Neuron (in vitro differentiated cells): ENCODE measurements around the gene DCAF6.

Experiments
- H2AFZ ChIP-seq: one replicate; pipeline ENCODE4 v1.6.1; 2013; ENCODE audit warnings: low read depth, mild to moderate bottlenecking, inconsistent platforms, low read length, moderate library complexity
- H3K27me3 ChIP-seq: one replicate; pipeline ENCODE4 v1.6.1; 2013; ENCODE audit warnings: low read length; ENCODE audit not compliant: insufficient read depth
- H3K36me3 ChIP-seq: one replicate; pipeline ENCODE4 v1.6.1; 2013; ENCODE audit warnings: low read length; ENCODE audit not compliant: insufficient read depth
- H3K4me1 ChIP-seq: one replicate; pipeline ENCODE4 v1.6.1; 2013; ENCODE audit warnings: low read length; ENCODE audit not compliant: insufficient read depth
- H3K4me3 ChIP-seq: 2 replicates; pipeline ENCODE4 v1.5.1; 2013; ENCODE audit warnings: mild to moderate bottlenecking, low read length, moderate library complexity
- H3K9me3 ChIP-seq: one replicate; pipeline ENCODE4 v1.6.1; 2013; ENCODE audit warnings: low read length

Gene DCAF6

DNA sequence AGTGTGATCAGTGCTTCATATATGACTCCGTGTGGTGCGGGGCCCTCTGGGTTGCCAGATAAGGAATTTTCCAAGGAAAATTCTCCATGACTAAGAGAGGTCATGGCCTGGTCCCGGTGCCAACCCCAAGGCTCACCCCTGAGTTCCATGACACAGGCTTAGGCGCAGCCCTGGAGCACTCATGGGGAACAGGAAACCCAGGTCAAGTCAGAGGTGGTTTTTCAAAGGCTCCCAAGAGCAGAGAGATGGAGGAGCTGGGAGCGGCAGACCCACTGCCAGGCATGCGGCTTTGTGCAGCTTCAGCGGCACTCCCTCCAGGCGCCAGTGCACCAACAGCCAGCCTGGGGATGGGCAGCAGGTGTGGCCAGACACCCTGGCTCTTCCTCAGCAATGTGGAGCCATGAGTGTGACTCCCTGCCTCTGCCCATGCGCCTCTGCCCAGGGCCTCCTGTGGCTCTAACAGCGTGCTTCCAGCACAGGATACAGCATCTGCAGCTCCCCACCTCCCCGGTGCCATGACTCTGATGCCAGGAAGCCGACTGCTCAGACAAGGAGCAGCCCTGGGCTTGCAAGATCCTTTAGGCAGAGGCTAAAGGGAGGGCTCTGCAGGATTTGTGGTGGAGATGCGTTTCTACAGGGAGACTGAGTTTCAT lies 153.0 kb downstream of the DCAF6 start:
- H3K9me3 ChIP-seq, result no peaks in the 10 kb centered on the region
- no peak overlapping the region for H3K4me3 ChIP-seq
- no peaks in the 10 kb centered on the region for H3K4me1 ChIP-seq
- H2AFZ ChIP-seq, result no peak overlapping the region
- no peaks in the 10 kb centered on the region for H3K27me3 ChIP-seq
- H3K36me3 ChIP-seq, result peaks cover 74% of the 10 kb centered on the region

DNA sequence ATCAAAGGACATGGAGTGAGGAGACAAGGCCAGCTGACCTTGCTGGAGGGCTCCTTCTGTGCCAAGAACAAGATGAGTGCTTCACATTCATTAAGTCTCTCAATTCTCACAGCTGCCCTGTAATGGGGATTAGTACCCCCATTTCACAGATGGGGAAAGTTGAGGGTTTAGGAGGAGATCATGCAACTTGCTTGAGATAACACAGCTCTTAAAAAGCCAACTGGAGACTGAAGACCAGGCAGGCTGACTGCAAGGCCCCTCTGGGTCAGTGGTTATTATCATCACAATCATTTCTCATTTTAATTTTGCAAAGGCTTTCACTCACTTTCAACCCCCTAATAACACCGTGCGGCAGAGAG lies 153.5 kb downstream of the DCAF6 start:
- Histone ChIP-seq H2AFZ (no peak overlapping the region), H3K27me3 (no peaks in the 10 kb centered on the region), H3K36me3 (peaks cover 74% of the 10 kb centered on the region), H3K9me3 (no peaks in the 10 kb centered on the region), H3K4me1 (no peaks in the 10 kb centered on the region), H3K4me3 (no peak overlapping the region)

DNA sequence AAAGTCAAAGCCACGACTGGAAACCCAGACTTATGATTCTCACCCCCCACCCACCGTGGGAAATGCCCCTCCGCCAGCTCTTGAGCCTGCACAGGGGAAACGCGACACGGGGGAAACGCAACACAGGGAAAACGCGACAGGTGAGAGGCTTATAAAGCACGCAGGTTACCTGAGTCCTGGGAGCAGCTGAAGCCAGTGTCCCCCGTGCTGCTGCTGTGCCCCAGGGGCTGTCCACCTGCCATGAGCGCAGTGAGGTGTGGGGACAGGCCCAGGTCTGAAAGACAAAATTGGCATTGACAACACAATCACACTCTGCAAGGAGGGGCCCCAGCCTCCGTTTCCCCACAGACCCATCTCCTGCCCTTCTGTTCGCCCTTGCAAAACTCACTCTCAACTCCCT lies 153.9 kb downstream of the DCAF6 start:
- Histone ChIP-seq H3K27me3 (no peaks in the 10 kb centered on the region), H3K4me3 (no peak overlapping the region), H3K9me3 (no peaks in the 10 kb centered on the region), H3K36me3 (peaks cover 74% of the 10 kb centered on the region), H2AFZ (no peak overlapping the region), H3K4me1 (no peaks in the 10 kb centered on the region)

GRCh38 chr1:168091063-168091462 lies 154.6 kb downstream of the DCAF6 start:
- Histone ChIP-seq H3K4me3 (no peak overlapping the region), H3K9me3 (no peaks in the 10 kb centered on the region), H3K36me3 (peaks cover 72% of the 10 kb centered on the region), H3K4me1 (no peaks in the 10 kb centered on the region), H2AFZ (no peak overlapping the region), H3K27me3 (no peaks in the 10 kb centered on the region)

GRCh38 chr1:168091720-168092550 lies 155.5 kb downstream of the DCAF6 start:
- Histone ChIP-seq H3K9me3 (peaks cover 3% of the 10 kb centered on the region), H3K36me3 (peaks cover 73% of the 10 kb centered on the region), H3K27me3 (no peaks in the 10 kb centered on the region), H3K4me3 (no peak overlapping the region), H2AFZ (no peak overlapping the region), H3K4me1 (no peaks in the 10 kb centered on the region)

GRCh38 chr1:168092566-168093355 lies 156.3 kb downstream of the DCAF6 start:
- H3K27me3 ChIP-seq, result no peaks in the 10 kb centered on the region
- H3K9me3 ChIP-seq, result peaks cover 4% of the 10 kb centered on the region
- no peak overlapping the region for H2AFZ ChIP-seq
- no peaks in the 10 kb centered on the region for H3K4me1 ChIP-seq
- peaks cover 73% of the 10 kb centered on the region for H3K36me3 ChIP-seq
- H3K4me3 ChIP-seq, result no peak overlapping the region

GRCh38 chr1:168093616-168094015 lies 157.1 kb downstream of the DCAF6 start:
- no peaks in the 10 kb centered on the region for H3K4me1 ChIP-seq
- H3K36me3 ChIP-seq, result peaks cover 75% of the 10 kb centered on the region
- no peaks in the 10 kb centered on the region for H3K27me3 ChIP-seq
- no peak overlapping the region for H3K4me3 ChIP-seq
- peaks cover 4% of the 10 kb centered on the region for H3K9me3 ChIP-seq
- H2AFZ ChIP-seq, result no peak overlapping the region

- peaks cover 69% of the 10 kb centered on the region for H3K36me3 ChIP-seq
- no peak overlapping the region for H2AFZ ChIP-seq
- H3K4me3 ChIP-seq, result no peak overlapping the region
- H3K9me3 ChIP-seq, result peaks cover 4% of the 10 kb centered on the region
- no peaks in the 10 kb centered on the region for H3K27me3 ChIP-seq
- no peaks in the 10 kb centered on the region for H3K4me1 ChIP-seq
Observed at GRCh38 chr1:168095476-168095875, 159.0 kb downstream of the DCAF6 start.

DNA sequence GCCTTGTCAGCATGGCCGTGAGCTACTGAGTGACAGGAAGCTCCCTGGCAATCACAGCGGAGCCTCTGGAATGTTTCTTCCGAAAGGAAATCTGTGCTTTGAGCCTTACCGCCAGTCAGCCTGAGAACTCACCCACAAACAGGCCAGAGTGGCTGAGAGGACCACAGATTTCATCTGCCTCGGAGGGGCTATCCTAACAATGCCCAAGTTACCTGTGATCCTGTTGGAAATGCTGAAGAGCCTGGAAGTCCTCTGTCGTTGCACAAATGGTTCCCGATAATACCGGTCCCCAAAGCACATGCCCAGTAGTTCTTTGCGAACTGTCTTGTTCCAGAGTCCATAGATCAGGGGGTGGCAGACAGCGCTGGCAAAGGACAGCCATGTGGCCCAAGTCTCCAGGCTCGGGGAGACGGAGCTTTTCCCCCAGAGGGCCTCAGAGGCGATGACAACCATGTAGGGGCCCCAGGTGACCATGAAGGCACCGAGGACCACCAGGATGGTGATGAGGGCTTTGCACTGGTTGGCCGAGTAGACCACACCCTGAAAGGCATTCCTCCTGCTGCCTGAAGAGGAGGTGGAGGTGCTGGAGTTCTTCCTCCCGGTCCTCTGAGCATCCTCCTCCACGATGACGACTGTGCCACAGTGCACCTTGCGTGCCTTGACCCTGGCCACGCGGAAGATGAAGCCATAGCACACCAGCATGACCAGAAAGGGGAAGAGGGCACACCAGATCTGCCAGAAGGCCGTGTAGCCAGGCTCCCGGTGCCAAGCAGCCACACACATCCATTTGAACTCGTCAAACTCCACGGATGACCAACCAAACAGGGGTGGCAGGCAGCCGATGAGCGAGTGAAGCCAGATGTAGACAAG lies 160.0 kb downstream of the DCAF6 start:
- Histone ChIP-seq H2AFZ (no peak overlapping the region), H3K4me1 (no peaks in the 10 kb centered on the region), H3K4me3 (no peak overlapping the region), H3K9me3 (peaks cover 4% of the 10 kb centered on the region), H3K27me3 (no peaks in the 10 kb centered on the region), H3K36me3 (peaks cover 70% of the 10 kb centered on the region)

DNA sequence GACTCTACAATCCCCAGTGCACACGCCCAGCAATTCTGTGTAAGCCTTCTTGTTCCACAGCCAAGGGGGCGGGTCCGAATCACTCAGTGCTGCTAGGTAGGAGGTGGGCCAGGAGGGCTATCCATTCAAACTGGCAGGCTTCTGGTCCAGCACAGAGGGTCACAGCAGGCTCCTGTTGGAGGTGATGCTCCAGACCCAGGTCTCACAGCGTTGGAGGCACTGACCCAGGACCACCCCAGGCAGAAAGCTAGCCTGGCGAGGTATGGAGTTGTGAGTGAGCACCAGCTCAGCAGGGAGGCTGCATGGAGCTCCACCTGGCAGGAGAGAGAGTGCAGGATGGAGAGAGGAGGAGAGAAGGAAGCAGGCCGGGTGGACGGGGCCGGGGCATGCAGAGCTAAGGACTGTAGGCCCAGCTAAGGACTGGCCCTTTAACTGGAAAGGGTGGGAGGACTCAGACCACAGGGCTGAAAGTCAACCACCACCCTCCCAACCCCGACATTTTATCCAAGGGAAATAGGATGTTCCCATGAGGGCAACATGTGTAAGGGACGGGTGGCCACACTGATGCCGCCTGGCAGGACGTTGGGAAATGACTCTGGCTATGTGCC lies 161.5 kb downstream of the DCAF6 start:
- H2AFZ ChIP-seq, result no peak overlapping the region
- H3K27me3 ChIP-seq, result no peaks in the 10 kb centered on the region
- H3K4me1 ChIP-seq, result no peaks in the 10 kb centered on the region
- H3K36me3 ChIP-seq, result peaks cover 74% of the 10 kb centered on the region
- H3K4me3 ChIP-seq, result no peak overlapping the region
- peaks cover 4% of the 10 kb centered on the region for H3K9me3 ChIP-seq

GRCh38 chr1:168098534-168099320 lies 162.2 kb downstream of the DCAF6 start:
- Histone ChIP-seq H3K36me3 (peaks cover 73% of the 10 kb centered on the region), H3K4me3 (no peak overlapping the region), H3K27me3 (no peaks in the 10 kb centered on the region), H3K4me1 (no peaks in the 10 kb centered on the region), H3K9me3 (peaks cover 4% of the 10 kb centered on the region), H2AFZ (no peak overlapping the region)
